H1 (cell line): Measurements from ENCODE around the gene PLCB1. TPM values are rescaled to one million over a fixed set of nuclear protein-coding genes. Genes with fewer than 3 reads are reported as not detected.

Source experiments
- BCL11A ChIP-seq, 2 experiments: IDR thresholded peaks; one replicate each; pipeline ENCODE4 v1.6.1; 2011; ENCODE audit warnings: low read depth in 2 of 2, low read length in 2 of 2, mild to moderate bottlenecking in 2 of 2
- CREB1 ChIP-seq: IDR thresholded peaks from 2 replicates; pipeline ENCODE4 v1.6.1; 2012; ENCODE audit warnings: inconsistent platforms
- HDAC2 ChIP-seq, 2 experiments: fragments of 300-600 bp in 1 of 2; sonication (generic) in 1 of 2; IDR thresholded peaks; 2 replicates each; pipeline ENCODE4 v1.6.1; 2011 to 2012; ENCODE audit warnings: low read depth in 2 of 2, low read length in 2 of 2, mild to moderate bottlenecking in 2 of 2, moderate library complexity in 2 of 2, borderline replicate concordance in 1 of 2, inconsistent platforms in 1 of 2
- NRF1 ChIP-seq: IDR thresholded peaks from 2 replicates; pipeline ENCODE4 v1.6.1; 2011; ENCODE audit warnings: mild to moderate bottlenecking, low read depth, low read length, improper control_type of control experiment
- TCF12 ChIP-seq: IDR thresholded peaks from 2 replicates; pipeline ENCODE4 v1.6.1; 2011; ENCODE audit warnings: low read depth, mild to moderate bottlenecking, low read length
- polyA plus RNA-seq, 7 experiments: library from polyadenylated mRNA; depleted of rRNA in 3 of 7; stranded (reverse) in 5 of 7; unstranded in 2 of 7; fragments of >200 nt in 5 of 7; fragments of 200-250 nt in 2 of 7; gene quantifications; 1 replicate in 5 of 7; 2 replicates in 1 of 7; 4 replicates in 1 of 7; pipeline versions ENCODE4 v1.2.1 to v1.2.3, GENCODE V29; 2011 to 2013; ENCODE audit warnings: missing spikeins in 2 of 7, mixed read lengths in 2 of 7
- total RNA-seq: library from RNA; stranded (reverse); fragmentation: NEBNext Ultra II Directional; extraction: Animal tissue kit (Norgen Biotek cat#: 25700); gene quantifications from 2 replicates; pipeline ENCODE4 v1.2.1, GENCODE V29; 2021
- TF ChIP-seq, protein P1 (sequence below): fragments of 300-600 bp; sonication (generic); IDR thresholded peaks from 2 replicates; pipeline ENCODE4 v1.7.1; 2012; ENCODE audit warnings: low read length, moderate library complexity, mild to moderate bottlenecking, inconsistent platforms; ENCODE audit not compliant: insufficient replicate concordance

The PLCB1 gene
- total and polyA plus RNA-seq, 2 of the 8 experiments (the other 6 are each of a cell fraction or from before 2014, with no cell fraction given): 2.6 to 9.1 TPM

DNA sequence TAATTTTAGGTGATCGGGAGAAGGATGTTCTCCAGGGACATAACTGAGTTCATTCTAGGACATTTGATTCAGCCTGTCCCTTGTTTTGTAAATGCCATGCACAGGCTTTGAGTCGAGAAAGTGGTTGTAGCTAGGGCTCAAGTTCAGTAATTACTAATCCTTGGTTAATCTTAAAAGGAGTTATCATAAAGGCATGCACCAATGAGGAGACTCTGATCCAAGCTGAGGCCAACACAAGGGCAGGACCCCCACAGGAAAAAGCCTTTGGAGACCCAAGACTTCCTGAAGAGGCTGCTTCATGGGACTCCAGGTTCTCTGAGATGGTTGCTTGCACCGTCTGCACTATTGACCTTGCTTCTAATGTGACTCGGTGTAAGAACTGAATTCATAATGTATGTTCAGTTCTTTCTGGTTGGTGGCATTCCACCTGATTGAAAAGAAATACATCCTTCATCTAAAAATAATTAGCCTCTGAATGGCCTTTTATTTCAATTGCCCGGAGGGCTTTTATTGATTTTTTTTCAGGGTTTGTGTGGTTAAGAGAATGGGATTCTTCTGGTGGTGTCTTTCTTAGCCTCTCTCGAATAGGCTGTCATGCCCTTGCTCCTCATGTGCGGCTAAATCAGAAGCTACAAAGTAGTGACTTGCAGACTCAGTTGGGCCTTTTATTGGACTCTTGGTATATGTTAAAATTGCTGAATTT is 735.1 kb downstream of the PLCB1 start (continued):
- TF ChIP-seq NRF1: no peak
- TF ChIP-seq, protein P1, sequence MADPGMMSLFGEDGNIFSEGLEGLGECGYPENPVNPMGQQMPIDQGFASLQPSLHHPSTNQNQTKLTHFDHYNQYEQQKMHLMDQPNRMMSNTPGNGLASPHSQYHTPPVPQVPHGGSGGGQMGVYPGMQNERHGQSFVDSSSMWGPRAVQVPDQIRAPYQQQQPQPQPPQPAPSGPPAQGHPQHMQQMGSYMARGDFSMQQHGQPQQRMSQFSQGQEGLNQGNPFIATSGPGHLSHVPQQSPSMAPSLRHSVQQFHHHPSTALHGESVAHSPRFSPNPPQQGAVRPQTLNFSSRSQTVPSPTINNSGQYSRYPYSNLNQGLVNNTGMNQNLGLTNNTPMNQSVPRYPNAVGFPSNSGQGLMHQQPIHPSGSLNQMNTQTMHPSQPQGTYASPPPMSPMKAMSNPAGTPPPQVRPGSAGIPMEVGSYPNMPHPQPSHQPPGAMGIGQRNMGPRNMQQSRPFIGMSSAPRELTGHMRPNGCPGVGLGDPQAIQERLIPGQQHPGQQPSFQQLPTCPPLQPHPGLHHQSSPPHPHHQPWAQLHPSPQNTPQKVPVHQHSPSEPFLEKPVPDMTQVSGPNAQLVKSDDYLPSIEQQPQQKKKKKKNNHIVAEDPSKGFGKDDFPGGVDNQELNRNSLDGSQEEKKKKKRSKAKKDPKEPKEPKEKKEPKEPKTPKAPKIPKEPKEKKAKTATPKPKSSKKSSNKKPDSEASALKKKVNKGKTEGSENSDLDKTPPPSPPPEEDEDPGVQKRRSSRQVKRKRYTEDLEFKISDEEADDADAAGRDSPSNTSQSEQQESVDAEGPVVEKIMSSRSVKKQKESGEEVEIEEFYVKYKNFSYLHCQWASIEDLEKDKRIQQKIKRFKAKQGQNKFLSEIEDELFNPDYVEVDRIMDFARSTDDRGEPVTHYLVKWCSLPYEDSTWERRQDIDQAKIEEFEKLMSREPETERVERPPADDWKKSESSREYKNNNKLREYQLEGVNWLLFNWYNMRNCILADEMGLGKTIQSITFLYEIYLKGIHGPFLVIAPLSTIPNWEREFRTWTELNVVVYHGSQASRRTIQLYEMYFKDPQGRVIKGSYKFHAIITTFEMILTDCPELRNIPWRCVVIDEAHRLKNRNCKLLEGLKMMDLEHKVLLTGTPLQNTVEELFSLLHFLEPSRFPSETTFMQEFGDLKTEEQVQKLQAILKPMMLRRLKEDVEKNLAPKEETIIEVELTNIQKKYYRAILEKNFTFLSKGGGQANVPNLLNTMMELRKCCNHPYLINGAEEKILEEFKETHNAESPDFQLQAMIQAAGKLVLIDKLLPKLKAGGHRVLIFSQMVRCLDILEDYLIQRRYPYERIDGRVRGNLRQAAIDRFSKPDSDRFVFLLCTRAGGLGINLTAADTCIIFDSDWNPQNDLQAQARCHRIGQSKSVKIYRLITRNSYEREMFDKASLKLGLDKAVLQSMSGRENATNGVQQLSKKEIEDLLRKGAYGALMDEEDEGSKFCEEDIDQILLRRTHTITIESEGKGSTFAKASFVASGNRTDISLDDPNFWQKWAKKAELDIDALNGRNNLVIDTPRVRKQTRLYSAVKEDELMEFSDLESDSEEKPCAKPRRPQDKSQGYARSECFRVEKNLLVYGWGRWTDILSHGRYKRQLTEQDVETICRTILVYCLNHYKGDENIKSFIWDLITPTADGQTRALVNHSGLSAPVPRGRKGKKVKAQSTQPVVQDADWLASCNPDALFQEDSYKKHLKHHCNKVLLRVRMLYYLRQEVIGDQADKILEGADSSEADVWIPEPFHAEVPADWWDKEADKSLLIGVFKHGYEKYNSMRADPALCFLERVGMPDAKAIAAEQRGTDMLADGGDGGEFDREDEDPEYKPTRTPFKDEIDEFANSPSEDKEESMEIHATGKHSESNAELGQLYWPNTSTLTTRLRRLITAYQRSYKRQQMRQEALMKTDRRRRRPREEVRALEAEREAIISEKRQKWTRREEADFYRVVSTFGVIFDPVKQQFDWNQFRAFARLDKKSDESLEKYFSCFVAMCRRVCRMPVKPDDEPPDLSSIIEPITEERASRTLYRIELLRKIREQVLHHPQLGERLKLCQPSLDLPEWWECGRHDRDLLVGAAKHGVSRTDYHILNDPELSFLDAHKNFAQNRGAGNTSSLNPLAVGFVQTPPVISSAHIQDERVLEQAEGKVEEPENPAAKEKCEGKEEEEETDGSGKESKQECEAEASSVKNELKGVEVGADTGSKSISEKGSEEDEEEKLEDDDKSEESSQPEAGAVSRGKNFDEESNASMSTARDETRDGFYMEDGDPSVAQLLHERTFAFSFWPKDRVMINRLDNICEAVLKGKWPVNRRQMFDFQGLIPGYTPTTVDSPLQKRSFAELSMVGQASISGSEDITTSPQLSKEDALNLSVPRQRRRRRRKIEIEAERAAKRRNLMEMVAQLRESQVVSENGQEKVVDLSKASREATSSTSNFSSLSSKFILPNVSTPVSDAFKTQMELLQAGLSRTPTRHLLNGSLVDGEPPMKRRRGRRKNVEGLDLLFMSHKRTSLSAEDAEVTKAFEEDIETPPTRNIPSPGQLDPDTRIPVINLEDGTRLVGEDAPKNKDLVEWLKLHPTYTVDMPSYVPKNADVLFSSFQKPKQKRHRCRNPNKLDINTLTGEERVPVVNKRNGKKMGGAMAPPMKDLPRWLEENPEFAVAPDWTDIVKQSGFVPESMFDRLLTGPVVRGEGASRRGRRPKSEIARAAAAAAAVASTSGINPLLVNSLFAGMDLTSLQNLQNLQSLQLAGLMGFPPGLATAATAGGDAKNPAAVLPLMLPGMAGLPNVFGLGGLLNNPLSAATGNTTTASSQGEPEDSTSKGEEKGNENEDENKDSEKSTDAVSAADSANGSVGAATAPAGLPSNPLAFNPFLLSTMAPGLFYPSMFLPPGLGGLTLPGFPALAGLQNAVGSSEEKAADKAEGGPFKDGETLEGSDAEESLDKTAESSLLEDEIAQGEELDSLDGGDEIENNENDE: no peak
- TF ChIP-seq BCL11A (IDR thresholded peaks at IDR 0.05; ENCODE audit: low read depth in 2 of 2, low read length in 2 of 2): no peak
- no peak for TF ChIP-seq TCF12
- no peak for TF ChIP-seq CREB1
- TF ChIP-seq HDAC2 (IDR thresholded peaks at IDR 0.05; ENCODE audit: borderline replicate concordance in 1 of 2, low read depth in 2 of 2, low read length in 2 of 2): no peak
